GM12878 (cell line): ENCODE results near the gene BCR. TPM values are rescaled to one million over a fixed set of nuclear protein-coding genes. Genes with fewer than 3 reads are reported as not detected.

Experiments
- KDM1A ChIP-seq: fragments of 200-600 bp; sonication (generic); IDR thresholded peaks from 2 replicates; pipeline ENCODE4 v1.6.1; 2016; ENCODE audit warnings: borderline replicate concordance
- MEF2B ChIP-seq: fragments of 450-650 bp; IDR thresholded peaks from 2 replicates; pipeline ENCODE4 v1.6.1; 2018; ENCODE audit warnings: mild to moderate bottlenecking, moderate library complexity; ENCODE audit not compliant: partially characterized antibody, poor library complexity, severe bottlenecking
- MYC ChIP-seq: IDR thresholded peaks from 2 replicates; pipeline ENCODE4 v1.6.1; 2011; ENCODE audit warnings: mild to moderate bottlenecking, low read length, moderate library complexity, inconsistent platforms; ENCODE audit not compliant: insufficient read depth, insufficient replicate concordance, insufficient read length, severe bottlenecking
- PBX3 ChIP-seq: IDR thresholded peaks from 2 replicates; pipeline ENCODE4 v1.6.1; 2011; ENCODE audit warnings: mild to moderate bottlenecking, low read depth, low read length, moderate library complexity; ENCODE audit not compliant: insufficient replicate concordance
- REST ChIP-seq: IDR thresholded peaks from 2 replicates; pipeline ENCODE4 v1.6.1; 2012; ENCODE audit warnings: mild to moderate bottlenecking, low read depth, low read length
- SMC3 ChIP-seq: IDR thresholded peaks from 2 replicates; pipeline ENCODE4 v1.6.1; 2011; ENCODE audit warnings: low read length, improper control_type of control experiment, borderline replicate concordance
- TARDBP ChIP-seq: IDR thresholded peaks from 2 replicates; pipeline ENCODE4 v1.6.1; 2016; ENCODE audit warnings: borderline replicate concordance
- ZBED1 ChIP-seq: IDR thresholded peaks from 2 replicates; pipeline ENCODE4 v1.6.1; 2016; ENCODE audit warnings: borderline replicate concordance
- ZBTB11 ChIP-seq: fragments of 450-650 bp; formaldehyde crosslinking; IDR thresholded peaks from 2 replicates; pipeline ENCODE4 v1.5.0; 2022; ENCODE audit warnings: mild to moderate bottlenecking, missing genetic modification characterization
- polyA plus RNA-seq, 11 experiments: library from polyadenylated mRNA; depleted of rRNA in 4 of 11; unstranded in 6 of 11; stranded (reverse) in 5 of 11; fragments of >200 nt; fragmentation: Nextera tagmentation in 4 of 11; fragmentation: Illumina TruSeq in 1 of 11; extraction: Ambion mirVana in 4 of 11; extraction: Trizol in 1 of 11; gene quantifications; 1 replicate in 1 of 11; 2 replicates in 10 of 11; pipeline versions ENCODE4 v1.2.1 to v1.2.3, GENCODE V29; 2011 to 2016; ENCODE audit warnings: inconsistent platforms in 2 of 11, missing spikeins in 2 of 11, low read depth in 1 of 11
- total RNA-seq, 4 experiments: library from RNA; depleted of rRNA in 3 of 4; stranded (reverse); fragments of >200 nt in 3 of 4; fragmentation: Illumina TruSeq in 1 of 4; extraction: Trizol in 1 of 4; gene quantifications; 2 replicates each; pipeline versions ENCODE4 v1.2.1 to v1.2.3, GENCODE V29; 2013 to 2021

The BCR gene
- total and polyA plus RNA-seq, 10 of the 15 experiments (the other 5 are each of a cell fraction or from before 2014, with no cell fraction given): 1.7 to 64.7 (median 18.4) TPM

- TF ChIP-seq PBX3: no peak
- TF ChIP-seq SMC3: no peak
- no peak for TF ChIP-seq ZBED1
- TF ChIP-seq TARDBP: no peak
- TF ChIP-seq ZBTB11 (CRISPR knock-in tag): no peak
- no peak for TF ChIP-seq MEF2B
- no peak for TF ChIP-seq REST
- TF ChIP-seq MYC: no peak
- no peak for TF ChIP-seq KDM1A
Observed at GRCh38 chr22:23206915-23207314, 26.6 kb downstream of the BCR start (continued).
